GM23338 (cell line): ENCODE results near the gene MRTFA. TPM values are rescaled to one million over a fixed set of nuclear protein-coding genes. Genes with fewer than 3 reads are reported as not detected.

ENCODE experiments used
- ATAC-seq: fragments of 200-7000 bp; cut with Tn5 transposase; 3 replicates; pipeline ENCODE4 v1.9.1; 2020
- DNase-seq: peaks from one replicate; pipeline ENCODE4 v3.0.0-alpha.2; 2015; ENCODE audit warnings: low spot score
- H2AFZ ChIP-seq: fragments of 200-600 bp; sonication (generic); 2 replicates; pipeline ENCODE4 v1.8.0; 2016; ENCODE audit warnings: antibody characterized with exemption, mild to moderate bottlenecking, moderate library complexity
- H3F3A ChIP-seq: fragments of 200-600 bp; sonication (generic); replicated peaks from 2 replicates; pipeline ENCODE4 v1.8.0; 2017; ENCODE audit warnings: antibody characterized with exemption, mixed run types, low read depth
- H3K27ac ChIP-seq: fragments of 200-600 bp; sonication (generic); 2 replicates; pipeline ENCODE4 v1.6.1; 2016; ENCODE audit warnings: low read depth
- H3K27me3 ChIP-seq: fragments of 200-600 bp; sonication (generic); 2 replicates; pipeline ENCODE4 v1.8.0; 2016; ENCODE audit warnings: mild to moderate bottlenecking, mixed run types, moderate library complexity; ENCODE audit not compliant: insufficient read depth
- H3K36me3 ChIP-seq: fragments of 200-600 bp; sonication (generic); 2 replicates; pipeline ENCODE4 v1.8.0; 2016; ENCODE audit warnings: mild to moderate bottlenecking; ENCODE audit not compliant: insufficient read depth
- H3K4me1 ChIP-seq: fragments of 200-600 bp; sonication (generic); 2 replicates; pipeline ENCODE4 v1.8.0; 2016; ENCODE audit warnings: mild to moderate bottlenecking, moderate library complexity; ENCODE audit not compliant: insufficient read depth
- H3K4me2 ChIP-seq: fragments of 200-600 bp; sonication (generic); 2 replicates; pipeline ENCODE4 v1.7.1; 2017; ENCODE audit warnings: mixed run types
- H3K4me3 ChIP-seq: fragments of 200-600 bp; sonication (generic); 2 replicates; pipeline ENCODE4 v1.6.1; 2016; ENCODE audit warnings: mixed run types
- H3K79me2 ChIP-seq: fragments of 200-600 bp; sonication (generic); replicated peaks from 2 replicates; pipeline ENCODE4 v1.8.0; 2017; ENCODE audit warnings: mild to moderate bottlenecking; ENCODE audit not compliant: insufficient read depth
- H3K9me2 ChIP-seq: fragments of 200-600 bp; sonication (generic); 2 replicates; pipeline ENCODE4 v1.8.0; 2017; ENCODE audit not compliant: insufficient read depth
- H4K20me1 ChIP-seq: fragments of 200-600 bp; sonication (generic); replicated peaks from 2 replicates; pipeline ENCODE4 v1.8.0; 2017; ENCODE audit warnings: mild to moderate bottlenecking; ENCODE audit not compliant: insufficient read depth
- H3K27ac Mint-ChIP-seq: 2 replicates; pipeline ENCODE4 v1.8.0; 2020; ENCODE audit warnings: inconsistent platforms, mild to moderate bottlenecking, moderate library complexity, mixed read lengths
- H3K27me3 Mint-ChIP-seq: 3 replicates; pipeline ENCODE4 v1.8.0; 2022; ENCODE audit warnings: low read depth, mild to moderate bottlenecking, moderate library complexity, mixed read lengths, inconsistent platforms; ENCODE audit not compliant: insufficient read depth, poor library complexity
- H3K36me3 Mint-ChIP-seq: 3 replicates; pipeline ENCODE4 v1.8.0; 2021; ENCODE audit warnings: low read depth, mild to moderate bottlenecking, inconsistent platforms, moderate library complexity, mixed read lengths
- H3K4me1 Mint-ChIP-seq: 3 replicates; pipeline ENCODE4 v1.8.0; 2020; ENCODE audit warnings: mild to moderate bottlenecking, inconsistent platforms, mixed read lengths
- H3K4me3 Mint-ChIP-seq: 3 replicates; pipeline ENCODE4 v1.8.0; 2021; ENCODE audit warnings: moderate library complexity, mild to moderate bottlenecking, inconsistent platforms, mixed read lengths
- H3K9me3 Mint-ChIP-seq: 3 replicates; pipeline ENCODE4 v1.8.0; 2020; ENCODE audit warnings: moderate library complexity, mild to moderate bottlenecking, inconsistent platforms, mixed read lengths
- CREB1 ChIP-seq: fragments of 250-450 bp; sonication (Bioruptor Pico); IDR thresholded peaks from 2 replicates; pipeline ENCODE4 v1.5.0; 2020; ENCODE audit warnings: low read depth, mild to moderate bottlenecking, moderate library complexity
- EZH2phosphoT487 ChIP-seq: fragments of 200-600 bp; sonication (generic); IDR thresholded peaks from one replicate; pipeline ENCODE4 v1.8.1; 2018; ENCODE audit warnings: antibody characterized with exemption; ENCODE audit not compliant: unreplicated experiment
- JUNB ChIP-seq: IDR thresholded peaks from one replicate; pipeline ENCODE4 v1.6.1; 2016; ENCODE audit warnings: antibody characterized with exemption; ENCODE audit not compliant: unreplicated experiment
- NANOG ChIP-seq: IDR thresholded peaks from 2 replicates; pipeline ENCODE4 v1.6.1; 2016; ENCODE audit warnings: antibody characterized with exemption, borderline replicate concordance
- POLR2AphosphoS5 ChIP-seq: IDR thresholded peaks from 2 replicates; pipeline ENCODE4 v1.6.1; 2016; ENCODE audit warnings: antibody characterized with exemption, low read depth
- STAT1 ChIP-seq: IDR thresholded peaks from one replicate; pipeline ENCODE4 v1.6.1; 2016; ENCODE audit warnings: antibody characterized with exemption; ENCODE audit not compliant: unreplicated experiment
- ZNF114 ChIP-seq: fragments of 250-450 bp; sonication (Bioruptor Pico); IDR thresholded peaks from 2 replicates; pipeline ENCODE4 v1.5.0; 2020; ENCODE audit warnings: mild to moderate bottlenecking, moderate library complexity
- polyA plus RNA-seq: library from polyadenylated mRNA; unstranded; fragments of >200 nt; fragmentation: Nextera tagmentation; extraction: Ambion mirVana; gene quantifications from 2 replicates; pipeline ENCODE4 v1.2.1, GENCODE V29; 2016
- total RNA-seq: library from RNA; depleted of rRNA; stranded (reverse); fragments of >200 nt; shearing (Covaris generic); gene quantifications from 2 replicates; pipeline ENCODE4 v1.2.3, GENCODE V29; 2014
- TF ChIP-seq, protein P1 (sequence below), 2 experiments: fragments of 200-600 bp in 1 of 2; sonication (generic) in 1 of 2; conservative IDR thresholded peaks; 2 replicates each; pipeline versions ENCODE4 v1.5.1 to v1.6.1; 2016 to 2017; ENCODE audit warnings: antibody characterized with exemption in 2 of 2, low read depth in 2 of 2, mild to moderate bottlenecking in 2 of 2, moderate library complexity in 1 of 2
- TF ChIP-seq, protein P2 (sequence below): fragments of 250-450 bp; sonication (Bioruptor Pico); IDR thresholded peaks from 2 replicates; pipeline ENCODE4 v1.5.0; 2020; ENCODE audit warnings: mild to moderate bottlenecking, moderate library complexity

Gene MRTFA
- total and polyA plus RNA-seq, 2 experiments from 2014 or later = 18.1 to 92.4 TPM

DNA sequence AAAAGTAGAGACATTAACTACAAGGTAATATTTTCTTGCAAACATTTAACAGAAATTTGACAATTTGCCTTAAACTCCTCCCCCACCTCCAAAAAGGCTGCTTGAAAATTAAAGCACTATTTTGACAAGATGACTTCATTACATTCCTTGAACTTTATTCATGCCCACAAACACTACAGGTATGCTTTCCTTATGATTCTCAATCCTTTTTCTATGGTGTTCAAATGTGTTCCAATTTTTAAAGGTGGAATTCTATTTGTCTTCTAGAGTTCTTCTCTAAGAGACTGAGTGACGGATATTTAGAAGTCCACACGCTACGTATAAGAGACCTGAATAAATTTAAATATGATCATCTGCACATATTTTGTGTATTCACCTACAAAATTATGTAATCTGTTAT is 69.4 kb downstream of the MRTFA start (continued):
- TF ChIP-seq, protein P1, sequence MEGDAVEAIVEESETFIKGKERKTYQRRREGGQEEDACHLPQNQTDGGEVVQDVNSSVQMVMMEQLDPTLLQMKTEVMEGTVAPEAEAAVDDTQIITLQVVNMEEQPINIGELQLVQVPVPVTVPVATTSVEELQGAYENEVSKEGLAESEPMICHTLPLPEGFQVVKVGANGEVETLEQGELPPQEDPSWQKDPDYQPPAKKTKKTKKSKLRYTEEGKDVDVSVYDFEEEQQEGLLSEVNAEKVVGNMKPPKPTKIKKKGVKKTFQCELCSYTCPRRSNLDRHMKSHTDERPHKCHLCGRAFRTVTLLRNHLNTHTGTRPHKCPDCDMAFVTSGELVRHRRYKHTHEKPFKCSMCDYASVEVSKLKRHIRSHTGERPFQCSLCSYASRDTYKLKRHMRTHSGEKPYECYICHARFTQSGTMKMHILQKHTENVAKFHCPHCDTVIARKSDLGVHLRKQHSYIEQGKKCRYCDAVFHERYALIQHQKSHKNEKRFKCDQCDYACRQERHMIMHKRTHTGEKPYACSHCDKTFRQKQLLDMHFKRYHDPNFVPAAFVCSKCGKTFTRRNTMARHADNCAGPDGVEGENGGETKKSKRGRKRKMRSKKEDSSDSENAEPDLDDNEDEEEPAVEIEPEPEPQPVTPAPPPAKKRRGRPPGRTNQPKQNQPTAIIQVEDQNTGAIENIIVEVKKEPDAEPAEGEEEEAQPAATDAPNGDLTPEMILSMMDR (conservative IDR thresholded peaks at IDR 0.05; ENCODE audit: low read depth in 2 of 2) = no peak
- TF ChIP-seq EZH2phosphoT487 (no peak), ZNF114 (no peak), STAT1 (no peak)

DNA sequence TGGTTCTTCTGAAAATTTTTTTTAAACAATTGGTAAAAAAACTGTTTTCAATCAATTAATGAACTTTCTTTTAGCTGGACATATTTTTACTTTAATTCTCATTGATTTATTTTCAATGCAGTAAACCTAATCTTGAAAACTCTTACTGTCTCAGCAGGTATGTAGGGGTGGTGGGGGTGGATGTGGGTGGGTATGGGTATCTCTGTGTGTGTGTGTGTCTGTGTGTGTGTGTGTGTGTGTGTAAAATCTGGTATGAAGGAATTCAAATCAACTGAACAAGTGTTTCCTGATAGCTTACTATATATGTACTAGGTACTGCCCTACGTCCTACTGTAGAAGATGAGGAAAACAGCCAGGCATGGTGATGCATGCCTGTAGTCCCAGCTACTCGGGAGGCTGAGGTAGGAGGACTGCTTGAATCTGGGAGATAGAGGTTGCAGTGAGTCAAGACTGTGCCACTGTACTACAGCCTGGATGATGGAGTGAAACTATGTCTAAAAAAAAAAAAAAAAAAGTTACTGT is 75.5 kb downstream of the MRTFA start:
- peaks cover 49% of the 10 kb centered on the region for H3K79me2 ChIP-seq
- H3K4me1 Mint-ChIP-seq = peaks cover 17% of the 10 kb centered on the region

DNA sequence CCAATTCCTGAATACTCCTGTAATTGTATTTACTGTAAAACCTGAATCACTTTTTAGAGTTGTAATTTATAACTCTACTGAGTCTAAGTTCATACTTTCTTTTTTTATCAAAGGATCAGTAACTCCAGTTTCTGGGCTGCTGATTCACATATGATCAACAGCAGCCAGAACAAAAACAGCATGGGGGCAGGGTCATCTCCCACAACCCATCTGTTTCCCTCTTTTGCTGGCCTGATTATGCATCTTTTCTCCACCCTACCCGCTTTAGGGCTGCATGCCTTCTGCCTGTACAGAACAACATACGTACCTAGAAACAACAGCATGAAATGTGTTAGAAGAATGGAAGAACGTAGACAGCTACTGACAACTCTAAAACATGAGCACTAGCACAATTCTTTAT is 76.0 kb downstream of the MRTFA start:
- no peak overlapping the region for H3K27ac Mint-ChIP-seq
- Histone ChIP-seq H3K27me3 (no peaks in the 10 kb centered on the region), H3K4me3 (no peak overlapping the region), H4K20me1 (no peaks in the 10 kb centered on the region), H3K4me1 (peaks cover 21% of the 10 kb centered on the region), H3K27ac (no peak overlapping the region), H2AFZ (no peak overlapping the region), H3F3A (no peaks in the 10 kb centered on the region), H3K9me2 (no peaks in the 10 kb centered on the region), H3K36me3 (no peaks in the 10 kb centered on the region), H3K4me2 (no peak overlapping the region), H3K79me2 (peaks cover 46% of the 10 kb centered on the region)
- H3K36me3 Mint-ChIP-seq = no peaks in the 10 kb centered on the region; the same call in 2 of the 3 replicates
- ATAC-seq (no peak), DNase-seq (no peak)
- peaks cover 17% of the 10 kb centered on the region for H3K4me1 Mint-ChIP-seq
- no peaks in the 10 kb centered on the region for H3K27me3 Mint-ChIP-seq
- H3K9me3 Mint-ChIP-seq = no peaks in the 10 kb centered on the region
- no peak overlapping the region for H3K4me3 Mint-ChIP-seq
- no peak for TF ChIP-seq NANOG
- TF ChIP-seq, protein P2, sequence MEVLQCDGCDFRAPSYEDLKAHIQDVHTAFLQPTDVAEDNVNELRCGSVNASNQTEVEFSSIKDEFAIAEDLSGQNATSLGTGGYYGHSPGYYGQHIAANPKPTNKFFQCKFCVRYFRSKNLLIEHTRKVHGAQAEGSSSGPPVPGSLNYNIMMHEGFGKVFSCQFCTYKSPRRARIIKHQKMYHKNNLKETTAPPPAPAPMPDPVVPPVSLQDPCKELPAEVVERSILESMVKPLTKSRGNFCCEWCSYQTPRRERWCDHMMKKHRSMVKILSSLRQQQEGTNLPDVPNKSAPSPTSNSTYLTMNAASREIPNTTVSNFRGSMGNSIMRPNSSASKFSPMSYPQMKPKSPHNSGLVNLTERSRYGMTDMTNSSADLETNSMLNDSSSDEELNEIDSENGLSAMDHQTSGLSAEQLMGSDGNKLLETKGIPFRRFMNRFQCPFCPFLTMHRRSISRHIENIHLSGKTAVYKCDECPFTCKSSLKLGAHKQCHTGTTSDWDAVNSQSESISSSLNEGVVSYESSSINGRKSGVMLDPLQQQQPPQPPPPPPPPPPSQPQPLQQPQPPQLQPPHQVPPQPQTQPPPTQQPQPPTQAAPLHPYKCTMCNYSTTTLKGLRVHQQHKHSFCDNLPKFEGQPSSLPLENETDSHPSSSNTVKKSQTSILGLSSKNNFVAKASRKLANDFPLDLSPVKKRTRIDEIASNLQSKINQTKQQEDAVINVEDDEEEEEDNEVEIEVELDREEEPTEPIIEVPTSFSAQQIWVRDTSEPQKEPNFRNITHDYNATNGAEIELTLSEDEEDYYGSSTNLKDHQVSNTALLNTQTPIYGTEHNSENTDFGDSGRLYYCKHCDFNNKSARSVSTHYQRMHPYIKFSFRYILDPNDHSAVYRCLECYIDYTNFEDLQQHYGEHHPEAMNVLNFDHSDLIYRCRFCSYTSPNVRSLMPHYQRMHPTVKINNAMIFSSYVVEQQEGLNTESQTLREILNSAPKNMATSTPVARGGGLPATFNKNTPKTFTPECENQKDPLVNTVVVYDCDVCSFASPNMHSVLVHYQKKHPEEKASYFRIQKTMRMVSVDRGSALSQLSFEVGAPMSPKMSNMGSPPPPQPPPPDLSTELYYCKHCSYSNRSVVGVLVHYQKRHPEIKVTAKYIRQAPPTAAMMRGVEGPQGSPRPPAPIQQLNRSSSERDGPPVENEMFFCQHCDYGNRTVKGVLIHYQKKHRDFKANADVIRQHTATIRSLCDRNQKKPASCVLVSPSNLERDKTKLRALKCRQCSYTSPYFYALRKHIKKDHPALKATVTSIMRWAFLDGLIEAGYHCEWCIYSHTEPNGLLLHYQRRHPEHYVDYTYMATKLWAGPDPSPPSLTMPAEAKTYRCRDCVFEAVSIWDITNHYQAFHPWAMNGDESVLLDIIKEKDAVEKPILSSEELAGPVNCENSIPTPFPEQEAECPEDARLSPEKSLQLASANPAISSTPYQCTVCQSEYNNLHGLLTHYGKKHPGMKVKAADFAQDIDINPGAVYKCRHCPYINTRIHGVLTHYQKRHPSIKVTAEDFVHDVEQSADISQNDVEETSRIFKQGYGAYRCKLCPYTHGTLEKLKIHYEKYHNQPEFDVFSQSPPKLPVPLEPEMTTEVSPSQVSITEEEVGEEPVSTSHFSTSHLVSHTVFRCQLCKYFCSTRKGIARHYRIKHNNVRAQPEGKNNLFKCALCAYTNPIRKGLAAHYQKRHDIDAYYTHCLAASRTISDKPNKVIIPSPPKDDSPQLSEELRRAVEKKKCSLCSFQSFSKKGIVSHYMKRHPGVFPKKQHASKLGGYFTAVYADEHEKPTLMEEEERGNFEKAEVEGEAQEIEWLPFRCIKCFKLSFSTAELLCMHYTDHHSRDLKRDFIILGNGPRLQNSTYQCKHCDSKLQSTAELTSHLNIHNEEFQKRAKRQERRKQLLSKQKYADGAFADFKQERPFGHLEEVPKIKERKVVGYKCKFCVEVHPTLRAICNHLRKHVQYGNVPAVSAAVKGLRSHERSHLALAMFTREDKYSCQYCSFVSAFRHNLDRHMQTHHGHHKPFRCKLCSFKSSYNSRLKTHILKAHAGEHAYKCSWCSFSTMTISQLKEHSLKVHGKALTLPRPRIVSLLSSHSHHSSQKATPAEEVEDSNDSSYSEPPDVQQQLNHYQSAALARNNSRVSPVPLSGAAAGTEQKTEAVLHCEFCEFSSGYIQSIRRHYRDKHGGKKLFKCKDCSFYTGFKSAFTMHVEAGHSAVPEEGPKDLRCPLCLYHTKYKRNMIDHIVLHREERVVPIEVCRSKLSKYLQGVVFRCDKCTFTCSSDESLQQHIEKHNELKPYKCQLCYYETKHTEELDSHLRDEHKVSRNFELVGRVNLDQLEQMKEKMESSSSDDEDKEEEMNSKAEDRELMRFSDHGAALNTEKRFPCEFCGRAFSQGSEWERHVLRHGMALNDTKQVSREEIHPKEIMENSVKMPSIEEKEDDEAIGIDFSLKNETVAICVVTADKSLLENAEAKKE (CRISPR knock-in tag) = no peak
- TF ChIP-seq ZNF114 = no peak
- TF ChIP-seq, protein P1 (conservative IDR thresholded peaks at IDR 0.05; ENCODE audit: low read depth in 2 of 2) = no peak
- no peak for TF ChIP-seq STAT1
- no peak for TF ChIP-seq EZH2phosphoT487
- no peak for TF ChIP-seq POLR2AphosphoS5
- no peak for TF ChIP-seq CREB1 (CRISPR knock-in tag)
- TF ChIP-seq JUNB = no peak

More for the DNA sequence above, 75.5 kb downstream of the MRTFA start:
- Histone ChIP-seq H3K27ac (no peak overlapping the region), H3K36me3 (no peaks in the 10 kb centered on the region), H3K4me3 (no peak overlapping the region), H3K4me1 (peaks cover 21% of the 10 kb centered on the region), H3K4me2 (no peak overlapping the region), H3F3A (no peaks in the 10 kb centered on the region), H4K20me1 (0 out of 2 replicates have a peak, but pooled peaks cover 3% of the 10 kb centered on the region), H3K9me2 (no peaks in the 10 kb centered on the region), H2AFZ (no peak overlapping the region), H3K27me3 (no peaks in the 10 kb centered on the region)
- H3K27ac Mint-ChIP-seq = no peak overlapping the region
- no peak overlapping the region for H3K4me3 Mint-ChIP-seq
- no peak for TF ChIP-seq JUNB
- no peaks in the 10 kb centered on the region for H3K27me3 Mint-ChIP-seq
- H3K9me3 Mint-ChIP-seq = no peaks in the 10 kb centered on the region
- no peaks in the 10 kb centered on the region; the same call in 2 of the 3 replicates for H3K36me3 Mint-ChIP-seq
- no peak for DNase-seq
- ATAC-seq = no peak
